ENCODE data around the gene OR5H15. TPM values are rescaled to one million over a fixed set of nuclear protein-coding genes. Genes with fewer than 3 reads are reported as not detected.
"Not testable (repeated sequence)": the region's sequence is repeated elsewhere in the genome, so short reads cannot be mapped to it uniquely, and the experiment has no call there.

OR5H15 gene
- total RNA-seq, 1 donor from 2014 or later: not detected

DNA sequence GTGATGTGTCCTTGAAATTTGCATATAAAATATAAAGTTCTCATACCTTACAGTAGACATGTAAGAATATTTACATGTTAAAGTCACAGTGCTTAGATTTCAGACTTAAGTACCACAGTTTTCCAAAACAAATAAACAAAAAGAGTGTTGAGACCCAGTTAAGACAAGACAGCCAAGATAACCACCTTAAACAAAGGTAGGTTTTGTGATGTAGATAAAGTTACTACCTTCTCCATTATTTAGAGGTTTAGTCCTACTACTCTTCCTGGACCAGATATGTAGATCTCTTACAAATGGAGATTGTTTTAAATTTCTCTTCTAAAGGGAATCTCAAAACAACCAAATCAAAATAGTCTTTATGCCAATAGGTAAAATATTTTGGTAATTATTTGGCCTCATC lies 15.7 kb downstream of the OR5H15 start:
- TF ChIP-seq, protein P1, sequence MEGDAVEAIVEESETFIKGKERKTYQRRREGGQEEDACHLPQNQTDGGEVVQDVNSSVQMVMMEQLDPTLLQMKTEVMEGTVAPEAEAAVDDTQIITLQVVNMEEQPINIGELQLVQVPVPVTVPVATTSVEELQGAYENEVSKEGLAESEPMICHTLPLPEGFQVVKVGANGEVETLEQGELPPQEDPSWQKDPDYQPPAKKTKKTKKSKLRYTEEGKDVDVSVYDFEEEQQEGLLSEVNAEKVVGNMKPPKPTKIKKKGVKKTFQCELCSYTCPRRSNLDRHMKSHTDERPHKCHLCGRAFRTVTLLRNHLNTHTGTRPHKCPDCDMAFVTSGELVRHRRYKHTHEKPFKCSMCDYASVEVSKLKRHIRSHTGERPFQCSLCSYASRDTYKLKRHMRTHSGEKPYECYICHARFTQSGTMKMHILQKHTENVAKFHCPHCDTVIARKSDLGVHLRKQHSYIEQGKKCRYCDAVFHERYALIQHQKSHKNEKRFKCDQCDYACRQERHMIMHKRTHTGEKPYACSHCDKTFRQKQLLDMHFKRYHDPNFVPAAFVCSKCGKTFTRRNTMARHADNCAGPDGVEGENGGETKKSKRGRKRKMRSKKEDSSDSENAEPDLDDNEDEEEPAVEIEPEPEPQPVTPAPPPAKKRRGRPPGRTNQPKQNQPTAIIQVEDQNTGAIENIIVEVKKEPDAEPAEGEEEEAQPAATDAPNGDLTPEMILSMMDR (IDR thresholded peaks at IDR 0.05; ENCODE audit: borderline replicate concordance): no peak
- no peak for DNase-seq
- Histone ChIP-seq H3K27me3 (ENCODE audit: low read depth) (no peaks in the 10 kb centered on the region), H3K9me3 (replicated peaks) (no peaks in the 10 kb centered on the region), H3K4me3 (no peak overlapping the region), H3K27ac (replicated peaks) (no peak overlapping the region), H3K4me1 (no peaks in the 10 kb centered on the region), H3K36me3 (no peaks in the 10 kb centered on the region)
- intact Hi-C loops (cut with micrococcal nuclease): no loop called here

DNA sequence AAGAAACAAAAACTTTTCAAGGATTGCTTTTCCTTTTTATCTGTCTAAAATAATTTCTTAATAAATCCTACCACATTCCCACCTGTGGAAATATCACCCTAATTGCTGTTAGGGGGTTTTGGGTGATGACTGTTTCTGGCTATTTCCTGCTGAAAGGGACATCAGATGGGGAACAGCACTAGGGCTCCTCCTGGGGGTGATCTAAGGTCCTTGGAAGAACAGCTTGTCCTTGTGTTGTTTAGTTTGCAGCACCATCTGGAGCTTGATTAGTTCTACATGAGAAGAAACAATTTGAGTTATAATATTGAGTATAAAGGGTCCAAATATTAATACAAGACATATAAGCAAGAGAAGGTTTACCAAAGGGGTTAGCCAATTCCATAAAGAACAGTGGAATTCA lies 18.7 kb downstream of the OR5H15 start:
- TF ChIP-seq, protein P1 (IDR thresholded peaks at IDR 0.05; ENCODE audit: borderline replicate concordance): no peak
- no peak overlapping the region for H3K27ac ChIP-seq (replicated peaks)
- H3K27me3 ChIP-seq (ENCODE audit: low read depth): no peaks in the 10 kb centered on the region
- no peaks in the 10 kb centered on the region for H3K4me1 ChIP-seq
- intact Hi-C loops (cut with micrococcal nuclease): no loop called here
- H3K9me3 ChIP-seq (replicated peaks): no peaks in the 10 kb centered on the region
- H3K4me3 ChIP-seq: no peak overlapping the region
- no peaks in the 10 kb centered on the region for H3K36me3 ChIP-seq
- no peak for DNase-seq

- no peak for DNase-seq
- TF ChIP-seq, protein P1 (IDR thresholded peaks at IDR 0.05; ENCODE audit: borderline replicate concordance): no peak
- H3K4me3 ChIP-seq: no peak overlapping the region
- H3K4me1 ChIP-seq: no peaks in the 10 kb centered on the region
- no peak overlapping the region for H3K27ac ChIP-seq (replicated peaks)
- no peaks in the 10 kb centered on the region for H3K9me3 ChIP-seq (replicated peaks)
- H3K36me3 ChIP-seq: no peaks in the 10 kb centered on the region
- H3K27me3 ChIP-seq (ENCODE audit: low read depth): no peaks in the 10 kb centered on the region
- intact Hi-C loops (cut with micrococcal nuclease): no loop called here
Observed at GRCh38 chr3:98188545-98188944, 22.0 kb downstream of the OR5H15 start.

DNA sequence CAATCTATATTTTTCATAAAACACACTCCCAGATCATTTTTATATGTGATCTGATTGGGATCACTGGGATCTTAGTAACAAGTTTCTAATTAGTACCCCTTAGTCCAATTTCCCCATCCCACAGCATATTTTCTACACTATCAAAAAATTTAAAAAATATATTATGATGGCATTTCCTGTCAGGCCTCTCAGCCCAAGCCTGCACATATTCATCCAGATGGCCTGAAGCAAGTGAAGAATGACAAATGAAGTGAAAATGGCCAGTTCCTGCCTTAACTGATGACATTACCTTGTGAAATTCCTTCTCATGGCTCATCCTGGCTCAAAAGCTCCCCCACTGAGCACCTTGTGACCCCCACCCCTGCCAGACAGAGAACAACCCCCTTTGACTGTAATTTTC lies 24.4 kb downstream of the OR5H15 start:
- H3K9me3 ChIP-seq (replicated peaks); intact Hi-C loops (cut with micrococcal nuclease); H3K27me3 ChIP-seq (ENCODE audit: low read depth); H3K36me3 ChIP-seq; H3K4me3 ChIP-seq; DNase-seq; H3K4me1 ChIP-seq; H3K27ac ChIP-seq (replicated peaks): not testable (repeated sequence)

- H3K27ac ChIP-seq (replicated peaks); H3K4me3 ChIP-seq; H3K27me3 ChIP-seq (ENCODE audit: low read depth); DNase-seq; H3K4me1 ChIP-seq; H3K36me3 ChIP-seq; intact Hi-C loops (cut with micrococcal nuclease); H3K9me3 ChIP-seq (replicated peaks): not testable (repeated sequence)
Observed at GRCh38 chr3:98196293-98196692, 29.8 kb downstream of the OR5H15 start.

GRCh38 chr3:98199020-98199419 lies 32.5 kb downstream of the OR5H15 start:
- Histone ChIP-seq H3K9me3 (replicated peaks) (no peaks in the 10 kb centered on the region), H3K27me3 (ENCODE audit: low read depth) (no peaks in the 10 kb centered on the region), H3K27ac (replicated peaks) (no peak overlapping the region), H3K36me3 (no peaks in the 10 kb centered on the region), H3K4me1 (no peaks in the 10 kb centered on the region), H3K4me3 (no peak overlapping the region)
- no peak for DNase-seq
- TF ChIP-seq, protein P1 (IDR thresholded peaks at IDR 0.05; ENCODE audit: borderline replicate concordance): no peak
- intact Hi-C loops (cut with micrococcal nuclease): no loop called here

GRCh38 chr3:98209244-98209643 lies 42.7 kb downstream of the OR5H15 start:
- Histone ChIP-seq H3K4me3 (no peak overlapping the region), H3K27me3 (ENCODE audit: low read depth) (no peaks in the 10 kb centered on the region), H3K27ac (replicated peaks) (no peak overlapping the region), H3K4me1 (no peaks in the 10 kb centered on the region), H3K9me3 (replicated peaks) (no peaks in the 10 kb centered on the region), H3K36me3 (no peaks in the 10 kb centered on the region)
- intact Hi-C loops (cut with micrococcal nuclease): no loop called here
- TF ChIP-seq, protein P1 (IDR thresholded peaks at IDR 0.05; ENCODE audit: borderline replicate concordance): no peak
- DNase-seq: no peak

All from left ventricle myocardium inferior (tissue), 1 donor.